HL-60 (cell line): ENCODE measurements around the gene KDM4F.

Source experiments
- DNase-seq, 2 experiments: peaks; one replicate each; pipeline ENCODE4 v3.0.0-alpha.2; 2010 to 2020; ENCODE audit warnings: low read depth in 1 of 2, low spot score in 1 of 2
- H3K27ac ChIP-seq: fragments of 250-450 bp; sonication (Bioruptor Pico); replicated peaks from 2 replicates; pipeline ENCODE4 v1.5.1; 2020; ENCODE audit warnings: mild to moderate bottlenecking, moderate library complexity
- H3K27me3 ChIP-seq: fragments of 250-450 bp; sonication (Bioruptor Pico); 2 replicates; pipeline ENCODE4 v1.5.1; 2021; ENCODE audit warnings: mild to moderate bottlenecking, moderate library complexity; ENCODE audit not compliant: insufficient read depth, poor library complexity, severe bottlenecking
- H3K4me3 ChIP-seq: replicated peaks from 2 replicates; pipeline ENCODE4 v1.5.1; 2011; ENCODE audit warnings: mild to moderate bottlenecking, control low read depth, low read length; ENCODE audit not compliant: insufficient read depth
- GABPA ChIP-seq: IDR thresholded peaks from 2 replicates; pipeline ENCODE4 v1.6.1; 2012; ENCODE audit warnings: low read depth
- POLR2AphosphoS5 ChIP-seq: IDR thresholded peaks from 2 replicates; pipeline ENCODE4 v1.6.1; 2012; ENCODE audit warnings: low read depth
- SPI1 ChIP-seq: IDR thresholded peaks from 2 replicates; pipeline ENCODE4 v1.6.1; 2012; ENCODE audit warnings: low read depth, mild to moderate bottlenecking, borderline replicate concordance
- TF ChIP-seq, protein P1 (sequence below): IDR thresholded peaks from one replicate; pipeline ENCODE4 v1.5.1; 2011; ENCODE audit warnings: low read length, control low read depth, inconsistent platforms; ENCODE audit not compliant: insufficient read depth
- TF ChIP-seq, protein P2 (sequence below): IDR thresholded peaks from 2 replicates; pipeline ENCODE4 v1.6.1; 2012; ENCODE audit warnings: low read depth; ENCODE audit not compliant: insufficient replicate concordance

KDM4F gene

DNA sequence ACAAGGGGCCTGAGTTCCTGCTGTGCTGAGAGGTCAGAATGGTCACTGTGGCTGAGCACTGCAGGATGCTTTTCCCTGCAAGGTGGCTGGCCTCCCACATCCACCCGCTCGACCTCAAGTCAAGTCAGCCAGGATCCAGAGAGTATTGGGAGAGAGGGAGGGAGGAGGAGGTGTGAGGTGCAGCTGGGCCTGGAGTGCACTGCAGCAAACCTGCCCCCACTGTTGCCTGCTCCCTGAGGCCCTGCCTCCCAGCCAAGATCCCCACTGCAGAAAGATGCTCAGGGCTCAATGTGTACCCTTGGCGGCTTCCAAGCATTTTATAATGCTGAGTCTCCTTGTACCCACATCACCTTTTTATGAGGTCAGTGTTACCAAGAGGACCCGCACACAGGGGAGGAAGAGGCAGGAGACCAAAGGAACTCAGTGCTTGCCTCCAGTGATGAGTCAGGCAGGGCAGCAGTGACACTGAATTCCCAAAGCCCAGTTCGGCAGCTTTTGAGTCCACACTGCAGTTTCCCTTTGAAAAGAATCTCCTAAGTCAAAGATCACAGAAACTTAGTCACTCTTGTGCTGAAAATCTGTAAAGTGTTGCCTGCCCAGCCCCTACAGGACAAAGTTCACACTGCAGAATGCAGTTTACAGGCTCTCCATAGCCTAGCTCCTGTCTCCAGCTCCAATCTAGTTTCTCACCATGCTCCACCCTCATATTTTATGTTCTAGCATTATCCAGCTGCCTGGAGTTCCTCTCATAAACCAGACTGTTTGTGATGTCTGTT, 43.5 kb downstream of the KDM4F start:
- no peak overlapping the region for H3K4me3 ChIP-seq
- DNase-seq: no peak
- H3K27me3 ChIP-seq: peaks cover 11% of the 10 kb centered on the region

DNA sequence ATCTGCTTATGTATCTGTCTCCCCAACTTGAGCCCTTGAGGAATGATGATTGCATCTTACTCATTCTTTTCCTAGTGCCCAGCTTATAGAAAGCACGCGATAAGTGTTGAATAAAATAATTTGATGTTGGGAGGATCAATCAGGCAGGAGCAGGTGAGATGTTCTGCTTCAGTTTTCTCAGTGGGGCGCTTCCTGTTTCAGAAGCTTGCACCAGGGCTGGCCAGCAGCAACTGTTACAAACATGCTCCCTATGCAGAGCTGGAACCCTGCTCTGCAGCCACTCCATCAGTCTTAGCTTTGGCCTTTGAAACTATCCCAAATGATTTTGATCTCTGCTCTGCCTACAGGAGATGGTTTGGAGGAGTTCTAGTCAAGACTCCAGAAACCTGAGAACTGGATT, 44.3 kb downstream of the KDM4F start:
- TF ChIP-seq, protein P1, sequence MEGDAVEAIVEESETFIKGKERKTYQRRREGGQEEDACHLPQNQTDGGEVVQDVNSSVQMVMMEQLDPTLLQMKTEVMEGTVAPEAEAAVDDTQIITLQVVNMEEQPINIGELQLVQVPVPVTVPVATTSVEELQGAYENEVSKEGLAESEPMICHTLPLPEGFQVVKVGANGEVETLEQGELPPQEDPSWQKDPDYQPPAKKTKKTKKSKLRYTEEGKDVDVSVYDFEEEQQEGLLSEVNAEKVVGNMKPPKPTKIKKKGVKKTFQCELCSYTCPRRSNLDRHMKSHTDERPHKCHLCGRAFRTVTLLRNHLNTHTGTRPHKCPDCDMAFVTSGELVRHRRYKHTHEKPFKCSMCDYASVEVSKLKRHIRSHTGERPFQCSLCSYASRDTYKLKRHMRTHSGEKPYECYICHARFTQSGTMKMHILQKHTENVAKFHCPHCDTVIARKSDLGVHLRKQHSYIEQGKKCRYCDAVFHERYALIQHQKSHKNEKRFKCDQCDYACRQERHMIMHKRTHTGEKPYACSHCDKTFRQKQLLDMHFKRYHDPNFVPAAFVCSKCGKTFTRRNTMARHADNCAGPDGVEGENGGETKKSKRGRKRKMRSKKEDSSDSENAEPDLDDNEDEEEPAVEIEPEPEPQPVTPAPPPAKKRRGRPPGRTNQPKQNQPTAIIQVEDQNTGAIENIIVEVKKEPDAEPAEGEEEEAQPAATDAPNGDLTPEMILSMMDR: no peak
- TF ChIP-seq SPI1: 0 out of 2 replicates have a peak, but pooled peaks have one; percentile 12
- Histone ChIP-seq H3K4me3 (no peak overlapping the region), H3K27me3 (peaks cover 11% of the 10 kb centered on the region), H3K27ac (no peak overlapping the region)
- DNase-seq: no peak

More for the DNA sequence above, 43.5 kb downstream of the KDM4F start:
- TF ChIP-seq, protein P2, sequence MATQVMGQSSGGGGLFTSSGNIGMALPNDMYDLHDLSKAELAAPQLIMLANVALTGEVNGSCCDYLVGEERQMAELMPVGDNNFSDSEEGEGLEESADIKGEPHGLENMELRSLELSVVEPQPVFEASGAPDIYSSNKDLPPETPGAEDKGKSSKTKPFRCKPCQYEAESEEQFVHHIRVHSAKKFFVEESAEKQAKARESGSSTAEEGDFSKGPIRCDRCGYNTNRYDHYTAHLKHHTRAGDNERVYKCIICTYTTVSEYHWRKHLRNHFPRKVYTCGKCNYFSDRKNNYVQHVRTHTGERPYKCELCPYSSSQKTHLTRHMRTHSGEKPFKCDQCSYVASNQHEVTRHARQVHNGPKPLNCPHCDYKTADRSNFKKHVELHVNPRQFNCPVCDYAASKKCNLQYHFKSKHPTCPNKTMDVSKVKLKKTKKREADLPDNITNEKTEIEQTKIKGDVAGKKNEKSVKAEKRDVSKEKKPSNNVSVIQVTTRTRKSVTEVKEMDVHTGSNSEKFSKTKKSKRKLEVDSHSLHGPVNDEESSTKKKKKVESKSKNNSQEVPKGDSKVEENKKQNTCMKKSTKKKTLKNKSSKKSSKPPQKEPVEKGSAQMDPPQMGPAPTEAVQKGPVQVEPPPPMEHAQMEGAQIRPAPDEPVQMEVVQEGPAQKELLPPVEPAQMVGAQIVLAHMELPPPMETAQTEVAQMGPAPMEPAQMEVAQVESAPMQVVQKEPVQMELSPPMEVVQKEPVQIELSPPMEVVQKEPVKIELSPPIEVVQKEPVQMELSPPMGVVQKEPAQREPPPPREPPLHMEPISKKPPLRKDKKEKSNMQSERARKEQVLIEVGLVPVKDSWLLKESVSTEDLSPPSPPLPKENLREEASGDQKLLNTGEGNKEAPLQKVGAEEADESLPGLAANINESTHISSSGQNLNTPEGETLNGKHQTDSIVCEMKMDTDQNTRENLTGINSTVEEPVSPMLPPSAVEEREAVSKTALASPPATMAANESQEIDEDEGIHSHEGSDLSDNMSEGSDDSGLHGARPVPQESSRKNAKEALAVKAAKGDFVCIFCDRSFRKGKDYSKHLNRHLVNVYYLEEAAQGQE: no peak
- no peak for TF ChIP-seq POLR2AphosphoS5
- TF ChIP-seq SPI1: no peak
- TF ChIP-seq, protein P1: peak; percentile 41
- H3K27ac ChIP-seq: no peak overlapping the region

- peaks cover 10% of the 10 kb centered on the region for H3K27me3 ChIP-seq
- H3K27ac ChIP-seq: no peak overlapping the region
- DNase-seq: no peak
- TF ChIP-seq SPI1 (no peak), GABPA (no peak), POLR2AphosphoS5 (no peak)
- TF ChIP-seq, protein P2: no peak
- TF ChIP-seq, protein P1: no peak
- no peak overlapping the region for H3K4me3 ChIP-seq
These were observed 46.8 kb downstream of the KDM4F start for GRCh38 chr11:95095858-95096587.
